Measurements from ENCODE around the gene RAB30. TPM values are rescaled to one million over a fixed set of nuclear protein-coding genes. Genes with fewer than 3 reads are reported as not detected.
A peak's percentile ranks its signal among the peaks of the same experiment; 100 is the strongest.

The RAB30 gene
- total and polyA plus RNA-seq, 2 donors (not counting 3 experiments of a cell fraction or from before 2014, with no cell fraction given), result 4.1 to 14.6 TPM

GRCh38 chr11:83068568-83068967 lies 3.1 kb downstream of the RAB30 start:
- CTCF ChIA-PET, result no interaction called here
- H3K4me1 ChIP-seq (ENCODE audit: control insufficient read depth, extremely low read depth, insufficient read depth, low read length), result peaks cover 34% of the 10 kb centered on the region
- DNase-seq (ENCODE audit: low read depth, low spot score) (peak; percentile 21), FAIRE-seq (no peak)
- intact Hi-C loops (cut with micrococcal nuclease), result no loop called here
- TF ChIP-seq GATA2 (IDR thresholded peaks at IDR 0.05; ENCODE audit: insufficient read depth, insufficient read length, low read depth, low read length) (peak; percentile 66), EZH2 (IDR thresholded peaks at IDR 0.05; ENCODE audit: borderline replicate concordance, low read depth, low read length, severe bottlenecking) (no peak), POLR2AphosphoS5 (IDR thresholded peaks at IDR 0.05; ENCODE audit: insufficient read depth, low read depth, low read length) (peak; percentile 36), MAX (IDR thresholded peaks at IDR 0.05; ENCODE audit: insufficient read depth, insufficient read length) (no peak)
- H3K79me2 ChIP-seq (ENCODE audit: control insufficient read depth, insufficient read depth, low read length), result peaks cover 42% of the 10 kb centered on the region
- no TSS peak for BruUV-seq (replicated peaks)
- no peaks in the 10 kb centered on the region for H3K9me3 ChIP-seq (replicated peaks; ENCODE audit: control insufficient read depth, insufficient read depth, low read length)
- POLR2A ChIA-PET, result no interaction called here
- H3K27ac ChIP-seq (ENCODE audit: insufficient read depth, low read depth, low read length), result no peak overlapping the region
- no peak overlapping the region for H3K4me3 ChIP-seq (replicated peaks in 1 of 3; ENCODE audit: insufficient read depth in 1 of 3, low read depth in 1 of 3, low read length in 3 of 3)
- no peaks in the 10 kb centered on the region for H3K27me3 ChIP-seq (ENCODE audit: control insufficient read depth in 2 of 2, insufficient read depth in 2 of 2, low read length in 2 of 2)
- dilution Hi-C loops (cut with MboI; ENCODE audit: extremely low pct_ligation_motif_present, low sequenced_read_pairs), result no loop called here
- no peaks in the 10 kb centered on the region for H3K36me3 ChIP-seq (ENCODE audit: control insufficient read depth in 2 of 2, extremely low read depth in 1 of 2, insufficient read depth in 2 of 2, low read length in 2 of 2)
- no peak overlapping the region for H2AFZ ChIP-seq (ENCODE audit: low read depth, low read length)
- H3K9me1 ChIP-seq (replicated peaks; ENCODE audit: control insufficient read depth, extremely low read depth, insufficient read depth, low read length), result no peaks in the 10 kb centered on the region
- H3K4me2 ChIP-seq (ENCODE audit: insufficient read depth, low read length), result no peak overlapping the region
- no peak overlapping the region for H3K9ac ChIP-seq (replicated peaks; ENCODE audit: extremely low read depth, insufficient read depth, low read length)
- no peaks in the 10 kb centered on the region for H4K20me1 ChIP-seq (replicated peaks; ENCODE audit: control insufficient read depth, extremely low read depth, insufficient read depth, low read length)

GRCh38 chr11:83064011-83064410 lies 7.7 kb downstream of the RAB30 start:
- intact Hi-C loops (cut with micrococcal nuclease), result no loop called here
- dilution Hi-C loops (cut with MboI; ENCODE audit: extremely low pct_ligation_motif_present, low sequenced_read_pairs), result no loop called here
- DNase-seq (ENCODE audit: low read depth, low spot score) (no peak), FAIRE-seq (no peak)
- CTCF ChIA-PET, result interaction anchor here (2.4 kb wide), 1 partner anchor 12 kb away, joined by 11 read pairs; no protein-coding TSS in a partner anchor
- Histone ChIP-seq H4K20me1 (replicated peaks; ENCODE audit: control insufficient read depth, extremely low read depth, insufficient read depth, low read length) (no peaks in the 10 kb centered on the region), H2AFZ (ENCODE audit: low read depth, low read length) (no peak overlapping the region), H3K9me3 (replicated peaks; ENCODE audit: control insufficient read depth, insufficient read depth, low read length) (no peaks in the 10 kb centered on the region), H3K4me3 (replicated peaks in 1 of 3; ENCODE audit: insufficient read depth in 1 of 3, low read depth in 1 of 3, low read length in 3 of 3) (no peak overlapping the region), H3K79me2 (ENCODE audit: control insufficient read depth, insufficient read depth, low read length) (peaks cover 28% of the 10 kb centered on the region), H3K4me2 (ENCODE audit: insufficient read depth, low read length) (no peak overlapping the region), H3K27me3 (ENCODE audit: control insufficient read depth in 2 of 2, insufficient read depth in 2 of 2, low read length in 2 of 2) (no peaks in the 10 kb centered on the region), H3K4me1 (ENCODE audit: control insufficient read depth, extremely low read depth, insufficient read depth, low read length) (peaks cover 11% of the 10 kb centered on the region), H3K9me1 (replicated peaks; ENCODE audit: control insufficient read depth, extremely low read depth, insufficient read depth, low read length) (no peaks in the 10 kb centered on the region), H3K36me3 (ENCODE audit: control insufficient read depth in 2 of 2, extremely low read depth in 1 of 2, insufficient read depth in 2 of 2, low read length in 2 of 2) (no peaks in the 10 kb centered on the region), H3K27ac (ENCODE audit: insufficient read depth, low read depth, low read length) (no peak overlapping the region), H3K9ac (replicated peaks; ENCODE audit: extremely low read depth, insufficient read depth, low read length) (no peak overlapping the region)
- BruUV-seq (replicated peaks), result no TSS peak
- POLR2A ChIA-PET, result no interaction called here
- TF ChIP-seq EZH2 (IDR thresholded peaks at IDR 0.05; ENCODE audit: borderline replicate concordance, low read depth, low read length, severe bottlenecking) (no peak), POLR2AphosphoS5 (IDR thresholded peaks at IDR 0.05; ENCODE audit: insufficient read depth, low read depth, low read length) (no peak), MYC (IDR thresholded peaks at IDR 0.05; ENCODE audit: low read depth, low read length) (no peak), MAX (IDR thresholded peaks at IDR 0.05; ENCODE audit: insufficient read depth, insufficient read length) (no peak), CTCF (IDR thresholded peaks at IDR 0.05; ENCODE audit: extremely low read depth in 1 of 2, insufficient read depth in 1 of 2, low read depth in 1 of 2, low read length in 2 of 2) (no peak), GATA2 (IDR thresholded peaks at IDR 0.05; ENCODE audit: insufficient read depth, insufficient read length, low read depth, low read length) (no peak), JUN (IDR thresholded peaks at IDR 0.05; ENCODE audit: borderline replicate concordance, insufficient read depth, insufficient read length, low read depth) (no peak), FOS (IDR thresholded peaks at IDR 0.05; ENCODE audit: borderline replicate concordance, insufficient read depth, low read length) (no peak), POLR2A (IDR thresholded peaks at IDR 0.05; ENCODE audit: low read depth, low read length) (no peak)
